Effector memory CD4-positive, alpha-beta T cell (primary cell): ENCODE measurements around the gene SYT1.
"Not testable (repeated sequence)": the region's sequence is repeated elsewhere in the genome, so short reads cannot be mapped to it uniquely, and the experiment has no call there.

Source experiments
- DNase-seq, 3 donors: peaks; one replicate each; pipeline ENCODE4 v3.0.0-alpha.2; 2020
- H3K27ac ChIP-seq: 2 replicates; pipeline ENCODE4 v1.7.0; 2013; ENCODE audit warnings: mild to moderate bottlenecking, low read length, moderate library complexity; ENCODE audit not compliant: insufficient read depth, poor library complexity, severe bottlenecking
- H3K27me3 ChIP-seq: replicated peaks from 2 replicates; pipeline ENCODE4 v1.7.0; 2013; ENCODE audit warnings: mild to moderate bottlenecking, low read length; ENCODE audit not compliant: insufficient read depth, control insufficient read depth, poor library complexity, severe bottlenecking
- H3K36me3 ChIP-seq: 2 replicates; pipeline ENCODE4 v1.7.0; 2013; ENCODE audit warnings: mild to moderate bottlenecking, low read length, moderate library complexity; ENCODE audit not compliant: control insufficient read depth, insufficient read depth
- H3K4me1 ChIP-seq: 2 replicates; pipeline ENCODE4 v1.7.0; 2013; ENCODE audit warnings: low read length, mild to moderate bottlenecking; ENCODE audit not compliant: control insufficient read depth, insufficient read depth, poor library complexity, severe bottlenecking
- H3K4me3 ChIP-seq: 2 replicates; pipeline ENCODE4 v1.7.0; 2013; ENCODE audit warnings: low read length, low read depth, mild to moderate bottlenecking; ENCODE audit not compliant: insufficient read depth, poor library complexity, severe bottlenecking
- H3K9me3 ChIP-seq: 2 replicates; pipeline ENCODE4 v1.7.0; 2013; ENCODE audit warnings: mild to moderate bottlenecking, low read length, moderate library complexity; ENCODE audit not compliant: control insufficient read depth

Gene SYT1

DNA sequence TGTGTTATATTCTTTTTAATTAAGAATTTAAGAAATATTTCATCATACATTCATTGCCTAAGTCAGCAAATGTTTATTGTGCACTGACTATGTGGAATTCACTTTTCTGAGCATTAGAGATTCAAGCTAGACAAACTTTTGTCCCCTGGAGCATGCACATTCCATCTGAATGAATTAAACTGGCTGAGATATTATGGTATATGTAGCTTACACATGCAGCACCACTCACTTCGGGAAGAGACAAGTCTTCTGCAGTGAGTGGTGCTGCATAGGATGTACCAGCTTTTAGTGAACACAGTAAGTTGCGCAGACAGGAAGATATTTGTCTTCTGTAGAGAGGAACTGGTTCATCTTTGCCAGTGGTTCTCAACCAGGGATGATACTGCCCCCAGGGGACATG lies 318.4 kb downstream of the SYT1 start:
- no peak for DNase-seq
- H3K4me1 ChIP-seq = no peaks in the 10 kb centered on the region
- H3K27ac ChIP-seq = no peak overlapping the region
- no peaks in the 10 kb centered on the region for H3K9me3 ChIP-seq
- no peaks in the 10 kb centered on the region for H3K36me3 ChIP-seq
- no peaks in the 10 kb centered on the region for H3K27me3 ChIP-seq
- H3K4me3 ChIP-seq = no peak overlapping the region

DNA sequence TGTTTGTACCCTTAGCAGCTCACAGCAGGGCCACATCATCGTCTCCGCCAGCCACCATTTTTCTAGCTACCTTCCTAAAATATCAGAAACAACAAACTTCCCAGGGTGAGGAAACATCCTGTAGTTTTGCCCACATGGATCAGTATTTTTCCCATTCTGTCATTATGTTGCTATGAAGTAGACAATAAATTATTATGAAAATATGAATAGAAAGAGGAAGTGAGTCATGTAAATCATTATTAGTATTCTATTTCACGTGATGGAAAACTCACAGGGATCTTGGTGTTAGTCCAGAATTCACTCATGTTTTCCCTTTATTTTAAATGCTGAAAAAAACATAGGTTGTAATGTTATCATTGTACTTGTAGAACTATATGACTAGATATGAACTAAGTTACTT lies 319.4 kb downstream of the SYT1 start:
- Histone ChIP-seq H3K27ac (no peak overlapping the region), H3K27me3 (no peaks in the 10 kb centered on the region), H3K36me3 (no peaks in the 10 kb centered on the region), H3K9me3 (no peaks in the 10 kb centered on the region), H3K4me3 (no peak overlapping the region), H3K4me1 (no peaks in the 10 kb centered on the region)
- DNase-seq = no peak

DNA sequence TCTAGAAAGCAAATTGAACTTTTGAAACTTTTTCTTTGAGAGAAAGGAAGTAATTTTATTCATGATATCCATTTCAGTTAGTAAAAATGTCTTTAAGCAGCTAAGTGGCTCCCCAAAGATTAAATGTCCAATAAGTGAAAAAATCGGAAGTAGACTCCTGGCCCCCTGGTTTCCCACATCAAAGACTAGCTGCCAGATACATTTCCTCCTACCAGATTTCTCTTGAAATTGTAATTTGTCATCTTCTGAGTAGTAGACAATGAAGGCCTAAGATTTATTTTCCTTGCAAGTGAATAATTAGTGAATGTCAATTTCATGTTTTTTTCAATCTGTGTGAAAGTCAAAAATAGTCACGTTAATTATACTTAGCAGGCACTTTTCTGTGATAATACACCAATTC lies 321.9 kb downstream of the SYT1 start:
- DNase-seq = no peak
- H3K4me1 ChIP-seq = no peaks in the 10 kb centered on the region
- no peak overlapping the region for H3K4me3 ChIP-seq
- H3K36me3 ChIP-seq = no peaks in the 10 kb centered on the region
- no peak overlapping the region for H3K27ac ChIP-seq
- no peaks in the 10 kb centered on the region for H3K27me3 ChIP-seq
- no peaks in the 10 kb centered on the region for H3K9me3 ChIP-seq

GRCh38 chr12:79187032-79187431 lies 322.5 kb downstream of the SYT1 start:
- no peaks in the 10 kb centered on the region for H3K9me3 ChIP-seq
- no peaks in the 10 kb centered on the region for H3K4me1 ChIP-seq
- no peaks in the 10 kb centered on the region for H3K27me3 ChIP-seq
- no peak overlapping the region for H3K27ac ChIP-seq
- DNase-seq = no peak
- H3K36me3 ChIP-seq = no peaks in the 10 kb centered on the region
- H3K4me3 ChIP-seq = no peak overlapping the region

- Histone ChIP-seq H3K4me3 (no peak overlapping the region), H3K4me1 (no peaks in the 10 kb centered on the region), H3K9me3 (no peaks in the 10 kb centered on the region), H3K27me3 (no peaks in the 10 kb centered on the region), H3K36me3 (no peaks in the 10 kb centered on the region), H3K27ac (no peak overlapping the region)
- no peak for DNase-seq
Measured at GRCh38 chr12:79191391-79191790, 326.8 kb downstream of the SYT1 start.

- H3K27me3 ChIP-seq = no peaks in the 10 kb centered on the region
- H3K36me3 ChIP-seq = no peaks in the 10 kb centered on the region
- DNase-seq = no peak
- no peaks in the 10 kb centered on the region for H3K4me1 ChIP-seq
- H3K4me3 ChIP-seq = no peak overlapping the region
- no peak overlapping the region for H3K27ac ChIP-seq
- no peaks in the 10 kb centered on the region for H3K9me3 ChIP-seq
Measured at GRCh38 chr12:79194595-79194994, 330.0 kb downstream of the SYT1 start.

- no peaks in the 10 kb centered on the region for H3K36me3 ChIP-seq
- H3K27ac ChIP-seq = no peak overlapping the region
- H3K4me1 ChIP-seq = no peaks in the 10 kb centered on the region
- no peak overlapping the region for H3K4me3 ChIP-seq
- H3K9me3 ChIP-seq = no peaks in the 10 kb centered on the region
- H3K27me3 ChIP-seq = no peaks in the 10 kb centered on the region
- DNase-seq = no peak
Measured at GRCh38 chr12:79199166-79199565, 334.6 kb downstream of the SYT1 start.

DNA sequence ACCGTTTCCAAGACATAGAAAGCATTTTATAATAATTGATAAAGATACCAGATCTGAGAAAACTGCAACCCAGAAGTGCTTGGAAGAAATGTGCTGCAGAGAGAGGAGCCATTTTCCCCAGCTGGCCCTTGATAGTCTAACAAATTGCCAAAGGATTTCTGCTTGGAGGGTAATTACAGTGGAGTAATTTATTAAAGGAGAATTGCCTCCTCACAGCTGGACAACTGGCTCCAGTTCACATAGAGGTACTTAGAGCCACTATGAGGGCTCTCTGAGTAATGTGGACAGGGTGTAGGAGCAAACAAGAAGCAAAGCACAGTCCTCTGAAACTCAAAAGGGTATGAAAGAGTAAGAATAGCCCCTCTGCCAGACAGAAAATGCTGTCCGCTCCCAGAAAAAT lies 335.6 kb downstream of the SYT1 start:
- Histone ChIP-seq H3K4me1 (no peaks in the 10 kb centered on the region), H3K27me3 (no peaks in the 10 kb centered on the region), H3K36me3 (no peaks in the 10 kb centered on the region), H3K9me3 (no peaks in the 10 kb centered on the region), H3K4me3 (no peak overlapping the region), H3K27ac (no peak overlapping the region)
- no peak for DNase-seq

DNA sequence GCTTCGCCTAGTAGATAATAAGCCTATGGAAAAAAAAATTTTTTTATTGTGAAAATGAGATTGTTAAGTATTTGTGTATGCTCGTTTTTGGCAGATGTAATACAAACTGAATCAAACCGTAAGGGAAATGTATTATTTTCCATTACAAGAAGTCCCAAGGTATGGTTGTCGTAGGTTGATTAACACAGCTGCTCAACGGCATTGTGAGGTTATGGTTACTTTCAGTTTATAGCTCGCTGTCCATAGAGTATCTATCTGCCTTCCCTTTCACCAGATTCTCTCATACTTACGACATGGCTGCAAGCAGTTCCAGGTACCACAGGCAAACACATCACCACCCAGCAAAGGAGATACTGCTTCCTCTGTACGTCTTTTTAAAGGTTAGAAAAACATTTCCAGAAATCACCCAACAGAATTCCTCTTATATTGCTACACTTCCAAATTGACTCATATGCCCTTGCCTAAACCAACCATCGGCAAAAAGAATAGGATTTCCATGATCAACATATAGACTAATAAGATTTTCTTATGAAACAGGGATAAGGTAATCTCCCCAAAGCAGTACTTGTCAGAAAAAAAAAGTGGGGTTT lies 338.6 kb downstream of the SYT1 start:
- no peak overlapping the region for H3K4me3 ChIP-seq
- no peak for DNase-seq
- no peaks in the 10 kb centered on the region for H3K9me3 ChIP-seq
- H3K36me3 ChIP-seq = no peaks in the 10 kb centered on the region
- H3K27ac ChIP-seq = no peak overlapping the region
- no peaks in the 10 kb centered on the region for H3K27me3 ChIP-seq
- H3K4me1 ChIP-seq = no peaks in the 10 kb centered on the region

- peaks cover 5% of the 10 kb centered on the region for H3K9me3 ChIP-seq
Measured at GRCh38 chr12:79206871-79207270, 342.3 kb downstream of the SYT1 start.

GRCh38 chr12:79210403-79210802 lies 345.8 kb downstream of the SYT1 start:
- not testable (repeated sequence) for H3K4me3 ChIP-seq, H3K4me1 ChIP-seq, H3K27me3 ChIP-seq, H3K27ac ChIP-seq, DNase-seq, H3K36me3 ChIP-seq, H3K9me3 ChIP-seq

More at GRCh38 chr12:79206871-79207270, 342.3 kb downstream of the SYT1 start:
- no peak overlapping the region for H3K27ac ChIP-seq
- H3K4me3 ChIP-seq = no peak overlapping the region
- H3K36me3 ChIP-seq = no peaks in the 10 kb centered on the region
- DNase-seq = no peak
- no peaks in the 10 kb centered on the region for H3K4me1 ChIP-seq
- H3K27me3 ChIP-seq = no peaks in the 10 kb centered on the region
